NB4 (cell line): ENCODE results near the gene POFUT2.

Source experiments
- DNase-seq: peaks from one replicate; pipeline ENCODE4 v3.0.0; 2010; ENCODE audit warnings: low read depth
- H3K4me3 ChIP-seq: one replicate; pipeline ENCODE4 v1.5.1; 2011; ENCODE audit warnings: mild to moderate bottlenecking, low read depth, low read length, moderate library complexity
- CTCF ChIP-seq: IDR thresholded peaks from one replicate; pipeline ENCODE4 v1.5.1; 2012; ENCODE audit warnings: low read depth, low read length
- MAX ChIP-seq: IDR thresholded peaks from 2 replicates; pipeline ENCODE4 v1.6.1; 2011; ENCODE audit warnings: low read depth, low read length
- MYC ChIP-seq: IDR thresholded peaks from 2 replicates; pipeline ENCODE4 v1.6.1; 2011; ENCODE audit warnings: low read depth, low read length
- POLR2A ChIP-seq: IDR thresholded peaks from 2 replicates; pipeline ENCODE4 v1.6.1; 2011; ENCODE audit warnings: mild to moderate bottlenecking; ENCODE audit not compliant: insufficient read length; ENCODE audit errors: extremely low read depth

The POFUT2 gene

DNA sequence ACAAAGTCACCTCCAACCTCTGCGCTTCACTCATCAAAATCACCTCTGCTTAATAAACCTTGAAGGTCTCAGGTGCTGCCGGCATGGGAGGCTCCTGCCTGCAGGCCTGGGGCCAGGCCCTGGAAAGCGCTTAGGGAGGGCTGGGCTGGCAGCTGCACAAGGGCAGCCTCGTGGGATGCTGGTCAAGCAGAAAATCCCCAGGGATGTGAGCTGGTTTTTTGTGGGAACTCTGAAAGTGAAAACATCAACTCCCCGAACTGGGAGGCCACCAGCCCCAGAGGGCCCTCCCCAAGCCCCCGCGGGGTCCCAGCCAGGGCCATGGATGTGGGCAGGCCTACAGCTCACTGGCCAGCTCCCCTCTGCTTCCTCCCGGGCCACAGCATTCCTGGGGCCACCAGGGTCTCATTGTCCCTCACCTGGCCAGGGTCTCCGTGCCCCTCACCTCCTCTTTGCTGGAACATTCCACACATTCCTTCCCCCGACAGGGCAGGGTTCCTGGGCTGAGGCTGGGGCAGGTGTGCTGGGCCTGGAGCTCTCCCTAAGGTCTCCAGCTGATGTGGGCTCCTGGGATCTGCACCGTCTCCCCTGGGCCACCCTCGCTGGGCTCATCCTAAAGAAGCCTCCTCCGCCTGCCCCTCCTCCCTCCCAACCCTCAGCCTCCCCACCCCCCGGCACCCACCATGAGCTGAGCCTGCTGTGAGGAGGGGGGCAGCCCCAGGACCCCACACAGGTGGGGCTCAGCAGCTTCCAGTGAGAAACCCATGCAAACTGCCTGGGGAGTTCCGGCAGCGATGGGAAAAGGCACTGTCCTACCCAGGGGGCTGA, 36.0 kb upstream of the POFUT2 start:
- TF ChIP-seq MYC (no peak), POLR2A (no peak), MAX (no peak), CTCF (no peak)
- H3K4me3 ChIP-seq: no peak overlapping the region
- no peak for DNase-seq

GRCh38 chr21:45322960-45323461, 35.3 kb upstream of the POFUT2 start:
- DNase-seq: peak; percentile 47
- no peak for TF ChIP-seq CTCF
- no peak for TF ChIP-seq POLR2A
- TF ChIP-seq MAX: no peak
- no peak for TF ChIP-seq MYC
- no peak overlapping the region for H3K4me3 ChIP-seq

DNA sequence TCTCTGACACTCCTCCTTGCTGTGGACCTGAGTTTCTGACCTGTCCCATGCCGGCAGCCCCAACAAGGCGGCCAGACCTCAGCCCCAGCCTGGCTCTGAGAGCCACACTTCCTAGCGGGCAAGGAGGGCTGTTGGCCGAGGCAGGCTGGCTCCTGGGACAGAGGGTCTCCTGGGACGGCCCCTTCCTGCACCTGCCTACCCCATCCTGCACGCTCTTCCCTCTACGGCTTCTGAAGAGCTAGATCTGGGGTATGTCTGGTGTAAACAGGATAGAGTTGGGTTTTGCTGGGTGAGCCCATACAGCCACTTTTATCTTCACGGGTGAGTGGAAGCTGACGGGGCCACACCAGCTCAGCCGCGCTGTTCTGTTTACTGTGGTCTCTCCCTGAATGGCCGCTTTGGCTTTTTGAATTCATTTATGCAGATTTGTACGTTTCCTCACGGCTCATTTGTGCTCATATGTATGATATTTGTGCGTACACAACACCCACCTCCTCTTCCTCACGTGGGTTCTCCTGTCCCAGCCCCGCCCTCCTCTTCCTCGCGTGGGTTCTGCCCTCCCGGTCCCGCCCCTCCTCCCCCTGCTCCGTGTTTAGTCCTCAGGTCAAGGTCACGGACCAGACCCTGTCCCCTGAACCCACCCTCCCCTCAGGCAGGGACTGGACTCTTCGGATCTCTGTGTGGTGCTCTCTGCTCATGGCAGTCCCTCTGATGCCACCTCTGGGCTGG, 34.7 kb upstream of the POFUT2 start:
- no peak overlapping the region for H3K4me3 ChIP-seq
- no peak for TF ChIP-seq MAX
- TF ChIP-seq POLR2A: no peak
- TF ChIP-seq CTCF: no peak
- no peak for TF ChIP-seq MYC
- DNase-seq: no peak

DNA sequence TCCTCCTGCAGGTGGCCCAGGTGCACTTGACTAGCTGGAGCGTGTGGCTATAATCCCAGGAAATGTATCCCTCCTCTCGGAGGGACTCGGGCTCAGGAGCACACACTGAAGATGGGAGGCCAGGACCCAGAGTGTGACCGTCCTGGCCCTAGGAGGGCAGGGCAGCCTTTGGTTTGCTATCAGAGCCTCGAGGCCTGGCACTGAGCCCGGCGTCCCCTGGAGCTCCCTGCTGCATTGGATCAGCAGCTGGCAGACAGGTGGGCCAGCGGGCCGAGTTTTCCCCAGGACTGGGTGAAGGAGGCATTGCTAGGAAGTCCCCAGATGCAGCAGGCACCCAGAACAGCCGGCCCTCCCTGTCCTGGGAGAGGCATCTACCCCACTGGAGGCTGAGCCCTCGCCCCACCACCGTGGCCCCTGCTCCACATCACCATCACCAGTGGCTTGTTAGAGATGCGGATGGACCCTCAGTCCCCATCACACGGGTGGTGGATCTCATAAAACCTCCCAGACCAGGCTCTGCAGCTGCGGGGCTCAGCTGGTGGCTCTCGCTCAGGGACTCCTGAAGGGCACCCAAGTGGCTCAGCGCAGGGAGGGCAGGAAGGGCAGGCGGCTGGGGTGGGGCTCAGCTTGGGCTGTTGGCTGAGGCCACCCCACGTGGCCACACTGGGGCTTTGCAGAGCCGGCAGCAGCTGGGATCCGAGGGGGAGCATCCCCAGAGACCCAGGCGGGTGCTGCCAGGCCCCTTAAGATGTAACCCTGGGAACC, 32.7 kb upstream of the POFUT2 start:
- H3K4me3 ChIP-seq: no peak overlapping the region
- no peak for DNase-seq
- no peak for TF ChIP-seq POLR2A
- TF ChIP-seq MAX: no peak
- TF ChIP-seq CTCF: no peak
- no peak for TF ChIP-seq MYC

DNA sequence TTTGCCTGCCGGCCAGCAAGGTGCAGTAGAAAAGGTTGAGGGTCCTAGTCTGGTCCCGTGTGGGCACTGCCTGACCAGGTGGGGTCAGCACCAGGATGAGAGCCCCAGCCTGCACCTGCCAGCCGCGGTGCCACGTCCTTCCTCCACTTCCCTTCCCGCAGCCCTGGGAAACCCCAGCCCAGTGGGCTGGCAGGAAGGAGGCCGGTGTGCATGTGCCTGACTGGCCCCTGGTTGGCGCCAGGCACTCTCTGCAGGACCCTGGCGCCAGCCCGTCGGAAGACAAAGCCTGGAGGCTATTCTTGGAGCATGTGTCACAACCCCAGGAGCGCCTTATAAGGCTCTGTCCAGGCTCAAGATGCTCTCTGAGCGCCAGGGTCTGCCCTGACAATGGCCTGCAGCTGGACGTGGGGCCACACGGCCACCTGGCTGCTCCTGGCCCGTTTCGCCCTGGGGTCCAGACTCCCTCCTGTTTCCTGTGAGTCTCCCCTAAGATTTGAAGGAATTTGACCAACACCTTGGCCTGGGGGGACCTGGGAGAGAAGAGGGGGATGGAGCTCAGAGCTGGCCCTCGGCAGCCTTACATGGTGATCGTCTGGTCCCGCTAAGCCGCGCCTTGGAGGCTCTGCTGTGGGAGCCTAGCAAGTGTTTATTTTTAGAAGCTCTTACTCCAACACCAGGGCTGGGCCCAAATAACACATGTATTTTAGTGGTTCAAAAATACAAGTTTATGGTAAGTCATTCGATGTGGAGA, 31.9 kb upstream of the POFUT2 start:
- H3K4me3 ChIP-seq: no peak overlapping the region
- no peak for DNase-seq
- TF ChIP-seq MAX (no peak), POLR2A (no peak), MYC (no peak), CTCF (no peak)
